H1 (cell line): Measurements from ENCODE around the gene CIAO3. TPM values are rescaled to one million over a fixed set of nuclear protein-coding genes. Genes with fewer than 3 reads are reported as not detected.

ENCODE experiments used
- CHD1 ChIP-seq: IDR thresholded peaks from 2 replicates; pipeline ENCODE4 v1.6.1; 2012; ENCODE audit warnings: low read depth, low read length, improper control_type of control experiment
- POU5F1 ChIP-seq: IDR thresholded peaks from 2 replicates; pipeline ENCODE4 v1.6.1; 2011; ENCODE audit warnings: low read depth, mild to moderate bottlenecking, low read length, moderate library complexity
- RFX5 ChIP-seq: IDR thresholded peaks from 2 replicates; pipeline ENCODE4 v1.6.1; 2011; ENCODE audit warnings: low read depth, low read length, improper control_type of control experiment, borderline replicate concordance
- SAP30 ChIP-seq: fragments of 300-600 bp; sonication (generic); IDR thresholded peaks from 2 replicates; pipeline ENCODE4 v1.7.1; 2012; ENCODE audit warnings: low read length, moderate library complexity, mild to moderate bottlenecking, inconsistent platforms; ENCODE audit not compliant: insufficient read depth, insufficient replicate concordance
- TBP ChIP-seq: IDR thresholded peaks from 2 replicates; pipeline ENCODE4 v1.6.1; 2011; ENCODE audit warnings: low read depth, low read length, improper control_type of control experiment
- polyA plus RNA-seq, 7 experiments: library from polyadenylated mRNA; depleted of rRNA in 3 of 7; stranded (reverse) in 5 of 7; unstranded in 2 of 7; fragments of >200 nt in 5 of 7; fragments of 200-250 nt in 2 of 7; gene quantifications; 1 replicate in 5 of 7; 2 replicates in 1 of 7; 4 replicates in 1 of 7; pipeline versions ENCODE4 v1.2.1 to v1.2.3, GENCODE V29; 2011 to 2013; ENCODE audit warnings: missing spikeins in 2 of 7, mixed read lengths in 2 of 7
- total RNA-seq: library from RNA; stranded (reverse); fragmentation: NEBNext Ultra II Directional; extraction: Animal tissue kit (Norgen Biotek cat#: 25700); gene quantifications from 2 replicates; pipeline ENCODE4 v1.2.1, GENCODE V29; 2021

Gene CIAO3
- total and polyA plus RNA-seq, 2 of the 8 experiments (the other 6 are each of a cell fraction or from before 2014, with no cell fraction given): 20.0 to 20.4 TPM

- TF ChIP-seq CHD1 (no peak), RFX5 (no peak), TBP (no peak), POU5F1 (no peak), SAP30 (no peak)
Observed at GRCh38 chr16:686459-687260, 54.1 kb downstream of the CIAO3 start (continued).
